HG03103 (cell line): ENCODE data around the gene RETREG3.
A peak's percentile ranks its signal among the peaks of the same experiment; 100 is the strongest.
"Not testable (repeated sequence)": the region's sequence is repeated elsewhere in the genome, so short reads cannot be mapped to it uniquely, and the experiment has no call there.

ENCODE experiments used
- ATAC-seq: cut with Tn5 transposase; IDR thresholded peaks from one replicate; pipeline ENCODE4 v1.9.1; 2021; ENCODE audit warnings: low read depth; ENCODE audit not compliant: unreplicated experiment

Gene RETREG3

GRCh38 chr17:42613699-42614295 is 4.6 kb upstream of the RETREG3 start:
- no peak for ATAC-seq

- no peak for ATAC-seq
Measured at GRCh38 chr17:42612013-42612412, 2.8 kb upstream of the RETREG3 start.

- not testable (repeated sequence) for ATAC-seq
Measured at GRCh38 chr17:42609814-42610801, 934 bp upstream of the RETREG3 start.

GRCh38 chr17:42608305-42609181 is 631 bp downstream of the RETREG3 start:
- peak; percentile 14 for ATAC-seq

GRCh38 chr17:42607769-42608168 is 1.4 kb downstream of the RETREG3 start:
- ATAC-seq: no peak

- ATAC-seq: no peak
Measured at GRCh38 chr17:42603318-42603717, 5.9 kb downstream of the RETREG3 start.

GRCh38 chr17:42598905-42599304 is 10.3 kb downstream of the RETREG3 start:
- ATAC-seq: no peak

- ATAC-seq: no peak
Measured at GRCh38 chr17:42596386-42596785, 12.8 kb downstream of the RETREG3 start.

- no peak for ATAC-seq
Measured at GRCh38 chr17:42591411-42591810, 17.8 kb downstream of the RETREG3 start.

- ATAC-seq: no peak
Measured at GRCh38 chr17:42590886-42591285, 18.3 kb downstream of the RETREG3 start.

GRCh38 chr17:42586514-42587230 is 22.5 kb downstream of the RETREG3 start:
- no peak for ATAC-seq

GRCh38 chr17:42585353-42585752 is 23.8 kb downstream of the RETREG3 start:
- ATAC-seq: no peak

GRCh38 chr17:42584880-42585279 is 24.3 kb downstream of the RETREG3 start:
- no peak for ATAC-seq

- no peak for ATAC-seq
Measured at GRCh38 chr17:42581744-42582270, 27.4 kb downstream of the RETREG3 start.

- ATAC-seq: no peak
Measured at GRCh38 chr17:42579794-42580551, 29.2 kb downstream of the RETREG3 start.

GRCh38 chr17:42578282-42578869 is 30.8 kb downstream of the RETREG3 start:
- ATAC-seq: no peak

GRCh38 chr17:42577532-42578281 is 31.5 kb downstream of the RETREG3 start, which contains the start of gene PSMC3IP:
TSS of gene PSMC3IP (minus strand) at chr17:42577729. CDS start at chr17:42577686, 43 bp downstream.
- peak; percentile 75 for ATAC-seq

- no peak for ATAC-seq
Measured at GRCh38 chr17:42577140-42577531, 32.0 kb downstream of the RETREG3 start.
